ENCODE measurements around the gene GPR37. TPM values are rescaled to one million over a fixed set of nuclear protein-coding genes. Genes with fewer than 3 reads are reported as not detected.

Gene GPR37
- total RNA-seq, 1 experiment from 2014 or later: 10.5 TPM

DNA sequence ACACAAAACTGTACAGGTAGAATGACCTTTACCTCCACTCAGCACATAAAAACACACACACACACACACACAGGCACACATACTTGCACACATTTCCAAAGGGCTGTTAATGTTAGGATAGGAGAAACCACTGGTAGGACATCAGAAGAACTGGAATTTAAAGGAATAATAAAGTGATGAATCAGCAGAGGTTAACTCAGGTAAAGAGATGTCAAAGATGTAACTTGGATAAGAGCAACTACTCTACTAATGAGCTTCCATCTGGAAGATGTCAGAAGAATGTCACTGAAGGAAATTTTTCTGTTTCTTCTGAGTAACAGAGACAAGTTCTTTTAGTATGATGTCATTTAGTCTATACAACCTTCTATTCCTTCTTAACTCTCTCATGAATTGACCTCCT, 26.4 kb upstream of the GPR37 start:
- intact Hi-C loops (cut with micrococcal nuclease): no loop called here
- H3K4me1 ChIP-seq (ENCODE audit: insufficient read depth, low read length): peaks cover 29% of the 10 kb centered on the region
- TF ChIP-seq EZH2phosphoT487 (IDR thresholded peaks at IDR 0.05; ENCODE audit: borderline replicate concordance, low read length): no peak
- TF ChIP-seq, protein P1, sequence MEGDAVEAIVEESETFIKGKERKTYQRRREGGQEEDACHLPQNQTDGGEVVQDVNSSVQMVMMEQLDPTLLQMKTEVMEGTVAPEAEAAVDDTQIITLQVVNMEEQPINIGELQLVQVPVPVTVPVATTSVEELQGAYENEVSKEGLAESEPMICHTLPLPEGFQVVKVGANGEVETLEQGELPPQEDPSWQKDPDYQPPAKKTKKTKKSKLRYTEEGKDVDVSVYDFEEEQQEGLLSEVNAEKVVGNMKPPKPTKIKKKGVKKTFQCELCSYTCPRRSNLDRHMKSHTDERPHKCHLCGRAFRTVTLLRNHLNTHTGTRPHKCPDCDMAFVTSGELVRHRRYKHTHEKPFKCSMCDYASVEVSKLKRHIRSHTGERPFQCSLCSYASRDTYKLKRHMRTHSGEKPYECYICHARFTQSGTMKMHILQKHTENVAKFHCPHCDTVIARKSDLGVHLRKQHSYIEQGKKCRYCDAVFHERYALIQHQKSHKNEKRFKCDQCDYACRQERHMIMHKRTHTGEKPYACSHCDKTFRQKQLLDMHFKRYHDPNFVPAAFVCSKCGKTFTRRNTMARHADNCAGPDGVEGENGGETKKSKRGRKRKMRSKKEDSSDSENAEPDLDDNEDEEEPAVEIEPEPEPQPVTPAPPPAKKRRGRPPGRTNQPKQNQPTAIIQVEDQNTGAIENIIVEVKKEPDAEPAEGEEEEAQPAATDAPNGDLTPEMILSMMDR (conservative IDR thresholded peaks at IDR 0.05; ENCODE audit: low read depth, low read length): no peak
- no peak for TF ChIP-seq EZH2 (IDR thresholded peaks at IDR 0.05; ENCODE audit: low read length, unreplicated experiment)
- peak overlapping the region; percentile 37 for H3K4me2 ChIP-seq (ENCODE audit: low read length)
- ChIA-PET POLR2A (ENCODE audit: unreplicated experiment) (no interaction called here), CTCF (no interaction called here)
- ATAC-seq: no peak
- BruUV-seq (replicated peaks): no TSS peak
- no peaks in the 10 kb centered on the region for H3K9me3 ChIP-seq (ENCODE audit: low read length)
- H2AFZ ChIP-seq (ENCODE audit: low read length): no peak overlapping the region
- H4K20me1 ChIP-seq (ENCODE audit: low read length): no peaks in the 10 kb centered on the region
- H3K4me3 ChIP-seq (ENCODE audit: low read length): no peak overlapping the region
- no peaks in the 10 kb centered on the region for H3K36me3 ChIP-seq (ENCODE audit: low read depth, low read length)
- DNase-seq: peak; percentile 56
- H3F3A ChIP-seq (ENCODE audit: low read length, unreplicated experiment): no peaks in the 10 kb centered on the region
- H3K79me2 ChIP-seq (ENCODE audit: low read length): no peaks in the 10 kb centered on the region
- no peak overlapping the region for H3K27ac ChIP-seq (ENCODE audit: low read length)
- no peaks in the 10 kb centered on the region for H3K9me2 ChIP-seq (replicated peaks; ENCODE audit: low read length)
- H3K27me3 ChIP-seq (ENCODE audit: low read length): no peaks in the 10 kb centered on the region
- H3K9ac ChIP-seq (ENCODE audit: low read length): no peak overlapping the region

DNA sequence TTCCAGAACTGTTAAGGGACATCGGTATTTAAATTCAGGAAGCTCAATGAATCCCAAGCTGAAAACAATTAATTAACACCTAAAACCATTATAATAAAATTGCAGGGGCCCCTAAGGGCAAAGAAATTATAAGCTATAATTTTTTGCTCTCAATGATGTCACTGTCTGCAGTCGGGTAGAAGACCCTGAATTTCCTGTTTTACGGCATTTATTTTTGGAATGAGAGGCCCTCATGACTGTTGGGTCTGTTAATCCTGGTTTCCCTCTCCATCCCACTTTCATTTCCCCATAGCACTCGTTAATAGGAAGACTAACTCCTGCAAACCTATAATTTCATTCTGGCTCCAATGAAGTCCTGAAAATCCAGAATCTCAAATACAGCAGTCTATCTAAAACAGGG, 25.8 kb upstream of the GPR37 start:
- Histone ChIP-seq H4K20me1 (ENCODE audit: low read length) (no peaks in the 10 kb centered on the region), H3K4me2 (ENCODE audit: low read length) (peak overlapping the region; percentile 37), H3K27me3 (ENCODE audit: low read length) (no peaks in the 10 kb centered on the region), H3K27ac (ENCODE audit: low read length) (no peak overlapping the region), H3K9me3 (ENCODE audit: low read length) (no peaks in the 10 kb centered on the region), H3K4me3 (ENCODE audit: low read length) (no peak overlapping the region), H3K79me2 (ENCODE audit: low read length) (no peaks in the 10 kb centered on the region), H3K9ac (ENCODE audit: low read length) (no peak overlapping the region), H3F3A (ENCODE audit: low read length, unreplicated experiment) (no peaks in the 10 kb centered on the region), H2AFZ (ENCODE audit: low read length) (no peak overlapping the region), H3K4me1 (ENCODE audit: insufficient read depth, low read length) (peaks cover 25% of the 10 kb centered on the region), H3K9me2 (replicated peaks; ENCODE audit: low read length) (no peaks in the 10 kb centered on the region), H3K36me3 (ENCODE audit: low read depth, low read length) (no peaks in the 10 kb centered on the region)
- ChIA-PET CTCF (no interaction called here), POLR2A (ENCODE audit: unreplicated experiment) (no interaction called here)
- no TSS peak for BruUV-seq (replicated peaks)
- ATAC-seq (no peak), DNase-seq (peak; percentile 48)
- TF ChIP-seq, protein P1 (conservative IDR thresholded peaks at IDR 0.05; ENCODE audit: low read depth, low read length): no peak
- intact Hi-C loops (cut with micrococcal nuclease): no loop called here

DNA sequence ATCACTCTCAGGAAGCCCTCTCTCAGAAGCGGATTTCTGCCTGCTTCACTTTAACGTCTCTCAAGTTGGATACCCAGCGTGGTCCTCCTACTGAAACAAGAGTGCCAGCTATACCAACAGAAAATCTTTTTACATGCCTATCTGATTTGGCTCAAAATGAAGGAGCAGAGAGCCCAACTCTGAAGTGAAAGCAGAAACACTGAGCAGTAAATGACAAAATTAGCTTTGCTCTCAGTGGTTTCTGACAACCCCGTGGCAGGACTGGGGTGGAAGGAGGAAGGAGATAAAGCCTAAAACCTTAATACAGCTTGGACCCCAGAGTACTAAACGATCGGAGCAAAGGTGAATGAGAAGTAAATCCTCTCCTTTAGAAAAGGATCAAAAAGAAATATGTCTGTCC, 25.1 kb upstream of the GPR37 start:
- Histone ChIP-seq H4K20me1 (ENCODE audit: low read length) (no peaks in the 10 kb centered on the region), H3K4me3 (ENCODE audit: low read length) (no peak overlapping the region), H3K4me1 (ENCODE audit: insufficient read depth, low read length) (peaks cover 22% of the 10 kb centered on the region), H3F3A (ENCODE audit: low read length, unreplicated experiment) (no peaks in the 10 kb centered on the region), H3K9me2 (replicated peaks; ENCODE audit: low read length) (no peaks in the 10 kb centered on the region), H3K4me2 (ENCODE audit: low read length) (no peak overlapping the region), H2AFZ (ENCODE audit: low read length) (no peak overlapping the region), H3K9ac (ENCODE audit: low read length) (no peak overlapping the region), H3K9me3 (ENCODE audit: low read length) (no peaks in the 10 kb centered on the region), H3K36me3 (ENCODE audit: low read depth, low read length) (no peaks in the 10 kb centered on the region), H3K79me2 (ENCODE audit: low read length) (no peaks in the 10 kb centered on the region), H3K27me3 (ENCODE audit: low read length) (no peaks in the 10 kb centered on the region), H3K27ac (ENCODE audit: low read length) (no peak overlapping the region)
- BruUV-seq (replicated peaks): no TSS peak
- TF ChIP-seq, protein P1 (conservative IDR thresholded peaks at IDR 0.05; ENCODE audit: low read depth, low read length): no peak
- TF ChIP-seq EZH2phosphoT487 (IDR thresholded peaks at IDR 0.05; ENCODE audit: borderline replicate concordance, low read length) (no peak), EZH2 (IDR thresholded peaks at IDR 0.05; ENCODE audit: low read length, unreplicated experiment) (no peak)
- no peak for DNase-seq
- ATAC-seq: no peak
- POLR2A ChIA-PET (ENCODE audit: unreplicated experiment): no interaction called here
- intact Hi-C loops (cut with micrococcal nuclease): no loop called here
- CTCF ChIA-PET: no interaction called here
